Erythroblast (primary cell): ENCODE results near the gene PPP1R36.

Experiments used
- GATA1 ChIP-seq: IDR thresholded peaks from 2 replicates; pipeline ENCODE4 v1.6.1; 2011; ENCODE audit warnings: low read depth, mild to moderate bottlenecking, control low read depth, low read length, moderate library complexity
- POLR2A ChIP-seq: IDR thresholded peaks from 2 replicates; pipeline ENCODE4 v1.6.1; 2011; ENCODE audit warnings: mild to moderate bottlenecking, low read length

- TF ChIP-seq POLR2A (no peak), GATA1 (no peak)
These were observed 11.9 kb downstream of the PPP1R36 start for GRCh38 chr14:64561631-64562030.
